ENCODE data around the gene NELL2. TPM values are rescaled to one million over a fixed set of nuclear protein-coding genes. Genes with fewer than 3 reads are reported as not detected.
"Not testable (repeated sequence)": the region's sequence is repeated elsewhere in the genome, so short reads cannot be mapped to it uniquely, and the experiment has no call there.

NELL2 gene
- total RNA-seq, 4 donors from 2014 or later = 4.7 to 20.5 (median 9.3) TPM

- Histone ChIP-seq H3K27me3 (no peaks in the 10 kb centered on the region), H3K27ac (no peak overlapping the region), H3K9me3 (no peaks in the 10 kb centered on the region), H3K4me1 (no peaks in the 10 kb centered on the region), H3K36me3 (no peaks in the 10 kb centered on the region), H3K4me3 (no peak overlapping the region)
- no peak for DNase-seq (ENCODE audit: low spot score in 2 of 2)
- TF ChIP-seq, protein P1, sequence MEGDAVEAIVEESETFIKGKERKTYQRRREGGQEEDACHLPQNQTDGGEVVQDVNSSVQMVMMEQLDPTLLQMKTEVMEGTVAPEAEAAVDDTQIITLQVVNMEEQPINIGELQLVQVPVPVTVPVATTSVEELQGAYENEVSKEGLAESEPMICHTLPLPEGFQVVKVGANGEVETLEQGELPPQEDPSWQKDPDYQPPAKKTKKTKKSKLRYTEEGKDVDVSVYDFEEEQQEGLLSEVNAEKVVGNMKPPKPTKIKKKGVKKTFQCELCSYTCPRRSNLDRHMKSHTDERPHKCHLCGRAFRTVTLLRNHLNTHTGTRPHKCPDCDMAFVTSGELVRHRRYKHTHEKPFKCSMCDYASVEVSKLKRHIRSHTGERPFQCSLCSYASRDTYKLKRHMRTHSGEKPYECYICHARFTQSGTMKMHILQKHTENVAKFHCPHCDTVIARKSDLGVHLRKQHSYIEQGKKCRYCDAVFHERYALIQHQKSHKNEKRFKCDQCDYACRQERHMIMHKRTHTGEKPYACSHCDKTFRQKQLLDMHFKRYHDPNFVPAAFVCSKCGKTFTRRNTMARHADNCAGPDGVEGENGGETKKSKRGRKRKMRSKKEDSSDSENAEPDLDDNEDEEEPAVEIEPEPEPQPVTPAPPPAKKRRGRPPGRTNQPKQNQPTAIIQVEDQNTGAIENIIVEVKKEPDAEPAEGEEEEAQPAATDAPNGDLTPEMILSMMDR (IDR thresholded peaks at IDR 0.05) = no peak
- no peak for TF ChIP-seq EP300 (IDR thresholded peaks at IDR 0.05)
- no peak for TF ChIP-seq POLR2A (IDR thresholded peaks at IDR 0.05)
- no peak for TF ChIP-seq POLR2AphosphoS5 (IDR thresholded peaks at IDR 0.05)
- 34% methylated on average over 2 of the region's 2 CpGs for WGBS
Measured at GRCh38 chr12:44697511-44697910, 178.6 kb downstream of the NELL2 start.

- H3K4me3 ChIP-seq = no peak overlapping the region
- no peaks in the 10 kb centered on the region for H3K27me3 ChIP-seq
- no peaks in the 10 kb centered on the region for H3K9me3 ChIP-seq
- H3K27ac ChIP-seq = no peak overlapping the region
- no peak for DNase-seq (ENCODE audit: low spot score in 2 of 2)
- no peak for TF ChIP-seq EP300 (IDR thresholded peaks at IDR 0.05)
- TF ChIP-seq, protein P1 (IDR thresholded peaks at IDR 0.05) = no peak
- TF ChIP-seq POLR2A (IDR thresholded peaks at IDR 0.05) = no peak
- TF ChIP-seq POLR2AphosphoS5 (IDR thresholded peaks at IDR 0.05) = no peak
- H3K4me1 ChIP-seq = no peaks in the 10 kb centered on the region
- H3K36me3 ChIP-seq = no peaks in the 10 kb centered on the region
Measured at GRCh38 chr12:44696542-44696941, 179.6 kb downstream of the NELL2 start.

DNA sequence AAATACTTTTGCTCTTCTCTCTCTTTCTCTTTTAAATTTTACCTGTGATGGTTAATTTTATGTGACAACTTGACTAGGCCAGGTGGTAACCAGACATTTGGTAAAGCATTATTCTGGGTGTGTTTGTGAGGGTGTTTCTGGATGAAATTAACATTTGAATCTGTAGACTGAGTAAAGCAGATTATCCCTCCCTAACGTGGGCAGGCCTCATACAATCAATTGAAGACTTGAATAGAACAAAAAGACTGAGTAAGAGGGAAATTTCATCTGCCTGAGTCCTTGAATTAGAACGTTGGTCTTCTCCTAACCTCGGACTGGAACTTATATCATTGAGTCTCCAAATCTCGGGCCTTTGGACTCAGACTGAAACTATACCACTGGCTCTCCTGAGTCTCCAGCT, 182.1 kb downstream of the NELL2 start:
- Histone ChIP-seq H3K4me1 (no peaks in the 10 kb centered on the region), H3K9me3 (no peaks in the 10 kb centered on the region), H3K4me3 (no peak overlapping the region), H3K27me3 (no peaks in the 10 kb centered on the region), H3K36me3 (no peaks in the 10 kb centered on the region), H3K27ac (no peak overlapping the region)
- no peak for DNase-seq (ENCODE audit: low spot score in 2 of 2)
- 76% methylated on average over 4 of the region's 4 CpGs for WGBS
- TF ChIP-seq EP300 (IDR thresholded peaks at IDR 0.05) (no peak), POLR2AphosphoS5 (IDR thresholded peaks at IDR 0.05) (no peak), POLR2A (IDR thresholded peaks at IDR 0.05) (no peak)
- TF ChIP-seq, protein P1 (IDR thresholded peaks at IDR 0.05) = no peak

GRCh38 chr12:44689587-44689986, 186.5 kb downstream of the NELL2 start:
- Histone ChIP-seq H3K27me3 (no peaks in the 10 kb centered on the region), H3K9me3 (no peaks in the 10 kb centered on the region), H3K36me3 (no peaks in the 10 kb centered on the region), H3K4me3 (no peak overlapping the region), H3K4me1 (no peaks in the 10 kb centered on the region), H3K27ac (no peak overlapping the region)
- no peak for DNase-seq (ENCODE audit: low spot score in 2 of 2)
- TF ChIP-seq POLR2A (IDR thresholded peaks at IDR 0.05) (no peak), EP300 (IDR thresholded peaks at IDR 0.05) (no peak), POLR2AphosphoS5 (IDR thresholded peaks at IDR 0.05) (no peak)
- TF ChIP-seq, protein P1 (IDR thresholded peaks at IDR 0.05) = no peak
- 87% methylated on average over 3 of the region's 3 CpGs for WGBS

DNA sequence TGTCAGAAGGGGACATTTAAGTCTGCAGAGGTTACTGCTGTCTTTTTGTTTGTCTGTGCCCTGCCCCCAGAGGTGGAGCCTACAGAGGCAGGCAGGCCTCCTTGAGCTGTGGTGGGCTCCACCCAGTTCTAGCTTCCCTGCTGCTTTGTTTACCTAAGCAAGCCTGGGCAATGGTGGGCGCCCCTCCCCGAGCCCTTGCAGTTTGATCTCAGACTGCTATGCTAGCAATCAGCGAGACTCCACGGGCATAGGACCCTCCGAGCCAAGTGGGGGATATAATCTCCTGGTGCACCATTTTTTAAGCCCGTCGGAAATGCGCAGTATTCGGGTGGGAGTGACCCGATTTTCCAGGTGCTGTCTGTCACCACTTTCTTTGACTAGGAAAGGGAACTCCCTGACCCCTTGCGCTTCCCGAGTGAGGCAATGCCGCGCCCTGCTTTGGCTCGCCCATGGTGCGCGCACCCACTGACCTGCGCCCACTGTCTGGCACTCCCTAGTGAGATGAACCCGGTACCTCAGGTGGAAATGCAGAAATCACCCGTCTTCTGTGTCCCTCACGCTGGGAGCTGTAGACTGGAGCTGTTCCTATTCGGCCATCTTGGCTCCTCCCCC, 189.2 kb downstream of the NELL2 start:
- not testable (repeated sequence) for H3K9me3 ChIP-seq; DNase-seq (ENCODE audit: low spot score in 2 of 2)
- WGBS = 93% methylated on average over 22 of the region's 22 CpGs

DNA sequence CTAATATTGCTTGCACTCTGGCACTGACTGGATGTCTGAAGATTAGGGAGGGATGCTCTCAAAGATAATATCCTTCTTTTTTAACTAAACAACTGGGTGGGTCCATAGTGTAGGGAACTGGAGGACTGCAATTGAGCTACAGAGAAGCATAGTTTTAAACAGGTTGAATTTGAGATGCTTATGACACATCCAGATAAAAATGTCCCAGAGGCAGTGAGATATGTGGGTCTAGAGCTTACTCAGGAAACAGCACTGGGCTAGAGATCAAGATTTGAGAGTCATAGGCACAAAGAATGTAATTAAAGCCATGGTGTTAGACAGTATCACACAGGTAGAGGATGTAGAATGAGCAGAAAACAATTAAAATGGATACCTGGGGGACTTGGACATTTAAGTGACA, 198.4 kb downstream of the NELL2 start:
- Histone ChIP-seq H3K9me3 (no peaks in the 10 kb centered on the region), H3K27ac (no peak overlapping the region), H3K4me3 (no peak overlapping the region), H3K36me3 (no peaks in the 10 kb centered on the region), H3K27me3 (no peaks in the 10 kb centered on the region), H3K4me1 (no peaks in the 10 kb centered on the region)
- DNase-seq (ENCODE audit: low spot score in 2 of 2) = no peak
- TF ChIP-seq POLR2AphosphoS5 (IDR thresholded peaks at IDR 0.05) (no peak), POLR2A (IDR thresholded peaks at IDR 0.05) (no peak), EP300 (IDR thresholded peaks at IDR 0.05) (no peak)
- TF ChIP-seq, protein P1 (IDR thresholded peaks at IDR 0.05) = no peak

More for the DNA sequence above, 189.2 kb downstream of the NELL2 start:
- H3K4me3 ChIP-seq, H3K27me3 ChIP-seq, H3K36me3 ChIP-seq, H3K27ac ChIP-seq, H3K4me1 ChIP-seq: not testable (repeated sequence)

Data from suprapubic skin (tissue), 4 donors.